HCT116 (cell line): ENCODE measurements around the gene TRPM3. TPM values are rescaled to one million over a fixed set of nuclear protein-coding genes. Genes with fewer than 3 reads are reported as not detected.

Source experiments
- ATAC-seq: fragments of 200-7000 bp; cut with Tn5 transposase; 2 replicates; pipeline ENCODE4 v1.9.1; 2020; ENCODE audit warnings: mild to moderate bottlenecking, moderate library complexity
- BruUV-seq: library from RNA; stranded (reverse); fragments of 400-500 nt; replicated peaks from 2 replicates; lab custom pipeline; 2021; lab: Mats Ljungman, UMichigan
- CTCF ChIA-PET: fragments of 300-600 bp; sonication (Branson Sonifier 250); formaldehyde crosslinking; loops from one replicate; lab custom pipeline; 2021; ENCODE audit warnings: antibody characterized with exemption; lab: Charles Lee
- POLR2A ChIA-PET: fragments of 300-600, 350-600 bp; sonication (Branson Sonifier 250); formaldehyde crosslinking; loops from one replicate; lab custom pipeline; 2021; ENCODE audit warnings: antibody characterized with exemption; lab: Charles Lee
- RAD21 ChIA-PET, 2 experiments: fragments of 300-600 bp; sonication (Branson Sonifier 250); formaldehyde crosslinking; loops; one replicate each; lab custom pipeline; 2023; ENCODE audit warnings: low total read pairs in 2 of 2; ENCODE audit not compliant: uncharacterized antibody in 2 of 2, unreplicated experiment in 2 of 2, low non-redundant PET in 1 of 2; lab: Charles Lee
- DNase-seq: peaks from one replicate; pipeline ENCODE4 v3.0.0-alpha.2; 2010; ENCODE audit warnings: low read depth, low spot score
- H2AFZ ChIP-seq: fragments of 200-600 bp; shearing (Covaris generic), sonication (generic); 2 replicates; pipeline ENCODE4 v1.6.1; 2017; ENCODE audit warnings: low read depth, mixed run types, mixed read lengths, antibody characterized with exemption, low read length; ENCODE audit not compliant: poor library complexity, severe bottlenecking
- H3K27ac ChIP-seq: 2 replicates; pipeline ENCODE4 v1.5.1; 2012; ENCODE audit warnings: low read depth, low read length
- H3K27me3 ChIP-seq: fragments of 200-600 bp; sonication (generic); 2 replicates; pipeline ENCODE4 v1.6.1; 2016; ENCODE audit warnings: mixed run types, low read length, mixed read lengths; ENCODE audit not compliant: insufficient read depth
- H3K36me3 ChIP-seq, 2 experiments: fragments of 200-500 bp in 1 of 2; fragments of 200-600 bp in 1 of 2; sonication (Bioruptor generic) in 1 of 2; sonication (generic) in 1 of 2; 2 replicates each; pipeline versions ENCODE4 v1.5.1 to v1.6.1; 2014 to 2016; ENCODE audit warnings: low read length in 2 of 2, inconsistent platforms in 1 of 2, mixed read lengths in 1 of 2, mixed run types in 1 of 2; ENCODE audit not compliant: insufficient read depth in 2 of 2, control insufficient read depth in 1 of 2
- H3K4me1 ChIP-seq, 2 experiments: fragments of 200-600 bp in 1 of 2; sonication (generic) in 1 of 2; 2 replicates each; pipeline versions ENCODE4 v1.5.1 to v1.6.1; 2012 to 2017; ENCODE audit warnings: low read length in 2 of 2, inconsistent platforms in 1 of 2, mild to moderate bottlenecking in 1 of 2, mixed read lengths in 1 of 2, mixed run types in 1 of 2, moderate library complexity in 1 of 2; ENCODE audit not compliant: insufficient read depth in 2 of 2, control insufficient read depth in 1 of 2
- H3K4me2 ChIP-seq: fragments of 200-600 bp; sonication (generic); 2 replicates; pipeline ENCODE4 v1.6.1; 2017; ENCODE audit warnings: mixed run types, low read length, mixed read lengths
- H3K4me3 ChIP-seq, 2 experiments: fragments of 200-600 bp in 1 of 2; sonication (generic) in 1 of 2; replicated peaks in 1 of 2; 2 replicates each; pipeline ENCODE4 v1.5.1; 2011 to 2016; ENCODE audit warnings: low read length in 2 of 2, control low read depth in 1 of 2, low read depth in 1 of 2, mild to moderate bottlenecking in 1 of 2, mixed read lengths in 1 of 2, mixed run types in 1 of 2
- H3K79me2 ChIP-seq: fragments of 200-600 bp; sonication (generic); 2 replicates; pipeline ENCODE4 v1.6.1; 2017; ENCODE audit warnings: mild to moderate bottlenecking, mixed run types, low read length, moderate library complexity, mixed read lengths; ENCODE audit not compliant: insufficient read depth
- H3K9ac ChIP-seq: fragments of 200-600 bp; sonication (generic); 2 replicates; pipeline ENCODE4 v1.6.1; 2016; ENCODE audit warnings: low read length, mixed read lengths
- H3K9me2 ChIP-seq: fragments of 200-600 bp; sonication (generic), shearing (Covaris generic); 2 replicates; pipeline ENCODE4 v1.6.1; 2017; ENCODE audit warnings: mixed run types, mild to moderate bottlenecking, moderate library complexity; ENCODE audit not compliant: insufficient read depth
- H3K9me3 ChIP-seq, 2 experiments: fragments of 200-500 bp in 1 of 2; fragments of 200-600 bp in 1 of 2; sonication (Bioruptor generic) in 1 of 2; sonication (generic) in 1 of 2; 2 replicates each; pipeline ENCODE4 v1.6.1; 2014 to 2017; ENCODE audit warnings: low read length in 2 of 2, mixed read lengths in 2 of 2, inconsistent platforms in 1 of 2, low read depth in 1 of 2, mild to moderate bottlenecking in 1 of 2, mixed run types in 1 of 2, moderate library complexity in 1 of 2; ENCODE audit not compliant: control insufficient read depth in 1 of 2, insufficient read depth in 1 of 2
- H4K20me1 ChIP-seq: fragments of 200-600 bp; sonication (generic), shearing (Covaris generic); 2 replicates; pipeline ENCODE4 v1.6.1; 2017; ENCODE audit warnings: mixed run types, mild to moderate bottlenecking, moderate library complexity; ENCODE audit not compliant: insufficient read depth
- CBX3 ChIP-seq: IDR thresholded peaks from 2 replicates; pipeline ENCODE4 v1.6.1; 2012; ENCODE audit warnings: low read depth
- CEBPB ChIP-seq: IDR thresholded peaks from 2 replicates; pipeline ENCODE4 v1.6.1; 2012; ENCODE audit warnings: low read depth
- CTCF ChIP-seq, 3 experiments: fragments of 200-600 bp in 1 of 3; sonication (generic) in 1 of 3; IDR thresholded peaks in 2 of 3; conservative IDR thresholded peaks in 1 of 3; 2 replicates each; pipeline ENCODE4 v1.5.1; 2012 to 2017; ENCODE audit warnings: low read depth in 2 of 3, low read length in 2 of 3, antibody characterized with exemption in 1 of 3, borderline replicate concordance in 1 of 3, control low read depth in 1 of 3, mild to moderate bottlenecking in 1 of 3, mixed read lengths in 1 of 3, mixed run types in 1 of 3, moderate library complexity in 1 of 3; ENCODE audit not compliant: insufficient read depth in 1 of 3
- EGR1 ChIP-seq: IDR thresholded peaks from 2 replicates; pipeline ENCODE4 v1.6.1; 2012; ENCODE audit warnings: low read depth
- ELF1 ChIP-seq: IDR thresholded peaks from 2 replicates; pipeline ENCODE4 v1.6.1; 2012; ENCODE audit warnings: low read depth, borderline replicate concordance
- EZH2 ChIP-seq: fragments of 200-600 bp; sonication (generic); IDR thresholded peaks from 2 replicates; pipeline ENCODE4 v1.6.1; 2017; ENCODE audit warnings: antibody characterized with exemption, mixed run types
- EZH2phosphoT487 ChIP-seq: fragments of 200-600 bp; IDR thresholded peaks from 2 replicates; pipeline ENCODE4 v1.6.1; 2018; ENCODE audit warnings: antibody characterized with exemption, borderline replicate concordance
- FOSL1 ChIP-seq: IDR thresholded peaks from 2 replicates; pipeline ENCODE4 v1.6.1; 2012; ENCODE audit warnings: low read depth
- JUND ChIP-seq: IDR thresholded peaks from 2 replicates; pipeline ENCODE4 v1.6.1; 2012
- MAX ChIP-seq: IDR thresholded peaks from 2 replicates; pipeline ENCODE4 v1.6.1; 2012
- POLR2A ChIP-seq: IDR thresholded peaks from 2 replicates; pipeline ENCODE4 v1.7.0; 2011; ENCODE audit warnings: borderline replicate concordance; ENCODE audit not compliant: insufficient read depth, insufficient read length; ENCODE audit errors: extremely low read depth
- POLR2AphosphoS5 ChIP-seq: IDR thresholded peaks from 2 replicates; pipeline ENCODE4 v1.6.1; 2011; ENCODE audit warnings: mild to moderate bottlenecking, low read depth, low read length, moderate library complexity
- RAD21 ChIP-seq: IDR thresholded peaks from 2 replicates; pipeline ENCODE4 v1.6.1; 2012; ENCODE audit warnings: low read depth, mild to moderate bottlenecking
- SIN3A ChIP-seq: IDR thresholded peaks from 2 replicates; pipeline ENCODE4 v1.6.1; 2012; ENCODE audit warnings: low read depth
- SP1 ChIP-seq: IDR thresholded peaks from 2 replicates; pipeline ENCODE4 v1.6.1; 2012; ENCODE audit warnings: low read depth
- SRF ChIP-seq: IDR thresholded peaks from 2 replicates; pipeline ENCODE4 v1.6.1; 2012; ENCODE audit warnings: low read depth
- TCF7L2 ChIP-seq: IDR thresholded peaks from 2 replicates; pipeline ENCODE4 v1.7.0; 2011; ENCODE audit warnings: borderline replicate concordance, inconsistent platforms; ENCODE audit not compliant: insufficient read depth, insufficient read length; ENCODE audit errors: extremely low read depth
- YY1 ChIP-seq: IDR thresholded peaks from 2 replicates; pipeline ENCODE4 v1.6.1; 2011; ENCODE audit warnings: low read length, low read depth, moderate library complexity, mild to moderate bottlenecking; ENCODE audit not compliant: insufficient replicate concordance; ENCODE audit errors: extremely low read depth
- ZFX ChIP-seq: fragments of 450-650 bp; IDR thresholded peaks from 2 replicates; pipeline ENCODE4 v1.6.1; 2017
- ZNF274 ChIP-seq: fragments of 200-500 bp; sonication (Bioruptor generic); IDR thresholded peaks from 2 replicates; pipeline ENCODE4 v1.6.1; 2014; ENCODE audit warnings: mild to moderate bottlenecking, low read depth, low read length, inconsistent platforms
- intact Hi-C: fragments of 100-400 bp; cut with micrococcal nuclease; formaldehyde crosslinking; loops from 2 replicates; pipeline ENCODE4 v1.10.0; 2022
- total RNA-seq: library from RNA; stranded (reverse); gene quantifications from one replicate; pipeline ENCODE4 v1.2.1, GENCODE V29; 2021; ENCODE audit not compliant: unreplicated experiment

TRPM3 gene
- total RNA-seq, 1 experiment from 2014 or later: not detected

DNA sequence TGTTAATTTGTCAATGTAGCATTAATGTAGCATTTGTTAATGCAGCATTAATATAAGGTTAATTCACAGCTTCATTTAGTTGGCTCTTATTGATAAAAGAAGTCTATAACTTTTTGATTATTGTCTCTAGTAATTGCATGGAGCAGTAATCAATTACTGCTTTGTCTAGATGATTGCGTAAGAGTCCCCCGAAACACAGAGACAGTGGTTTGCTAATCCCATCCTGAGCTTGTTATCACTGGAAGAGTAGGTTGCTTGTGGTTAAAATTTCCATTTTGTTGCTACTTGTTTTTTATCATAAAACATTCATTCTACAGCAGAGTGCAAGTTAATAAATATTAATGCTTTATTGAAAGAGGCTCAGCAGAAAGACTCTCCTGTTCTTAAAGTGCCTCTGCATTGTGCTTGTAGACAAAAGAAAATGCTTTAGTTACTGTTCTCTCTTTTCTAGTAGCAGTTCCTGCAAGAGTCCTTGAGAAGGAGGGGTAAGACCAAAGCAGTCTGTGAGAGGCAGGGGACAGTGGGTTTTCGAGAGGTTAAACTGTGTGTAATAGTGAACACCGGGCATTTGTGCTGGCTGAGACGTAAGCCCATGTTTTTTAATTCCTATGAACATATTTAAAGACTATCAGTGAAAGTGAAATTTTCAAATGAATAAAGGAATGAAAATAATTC lies 291.7 kb downstream of the TRPM3 start:
- ChIA-PET POLR2A (no interaction called here), RAD21 (no interaction called here), CTCF (no interaction called here)
- no peaks in the 10 kb centered on the region for H3K36me3 ChIP-seq
- intact Hi-C loops: no loop called here
- H3K4me3 ChIP-seq: no peak overlapping the region
- no peak overlapping the region for H3K4me2 ChIP-seq
- no peaks in the 10 kb centered on the region for H3K79me2 ChIP-seq
- no peaks in the 10 kb centered on the region for H4K20me1 ChIP-seq
- TF ChIP-seq POLR2A: no peak
- TF ChIP-seq CEBPB: no peak
- TF ChIP-seq JUND: no peak
- TF ChIP-seq RAD21: no peak
- no peak for TF ChIP-seq CBX3
- TF ChIP-seq TCF7L2: no peak
- TF ChIP-seq EGR1: no peak
- TF ChIP-seq ZNF274: no peak
- TF ChIP-seq SRF: no peak
- TF ChIP-seq ELF1: no peak
- no peak for TF ChIP-seq MAX
- TF ChIP-seq YY1: no peak
- TF ChIP-seq SIN3A: no peak
- no peak for TF ChIP-seq CTCF (IDR thresholded peaks at IDR 0.05 in 2 of 3, conservative IDR thresholded peaks at IDR 0.05 in 1 of 3; ENCODE audit: borderline replicate concordance in 1 of 3, insufficient read depth in 1 of 3, low read depth in 2 of 3, low read length in 2 of 3)
- no peak for TF ChIP-seq POLR2AphosphoS5
- no peak for TF ChIP-seq SP1
- TF ChIP-seq FOSL1: no peak
- no peak for TF ChIP-seq EZH2
- TF ChIP-seq EZH2phosphoT487: no peak
- no peak for TF ChIP-seq ZFX
- H3K9ac ChIP-seq: no peak overlapping the region
- no peak for ATAC-seq
- no peaks in the 10 kb centered on the region for H3K4me1 ChIP-seq
- peaks cover 55% of the 10 kb centered on the region for H3K27me3 ChIP-seq
- no peaks in the 10 kb centered on the region for H3K9me3 ChIP-seq
- H3K27ac ChIP-seq: no peak overlapping the region
- H3K9me2 ChIP-seq: no peaks in the 10 kb centered on the region
- no peak for DNase-seq
- H2AFZ ChIP-seq: no peak overlapping the region
- BruUV-seq: no TSS peak
